Esophagus muscularis mucosa (tissue), 4 donors: ENCODE measurements around the gene CTU2.

ENCODE experiments used
- CTCF ChIP-seq, 3 experiments: fragments of 200-600 bp in 2 of 3; fragments of 450-650 bp in 1 of 3; sonication (generic) in 2 of 3; IDR thresholded peaks; one replicate each; pipeline ENCODE4 v1.5.1; 2017 to 2019; ENCODE audit warnings: antibody characterized with exemption in 3 of 3, mild to moderate bottlenecking in 2 of 3, moderate library complexity in 1 of 3
- EP300 ChIP-seq: sonication (generic); formaldehyde crosslinking; IDR thresholded peaks from one replicate; pipeline ENCODE4 v1.6.1; 2017; ENCODE audit warnings: antibody characterized with exemption
- POLR2A ChIP-seq: fragments of 450-650 bp; IDR thresholded peaks from one replicate; pipeline ENCODE4 v1.6.1; 2017; ENCODE audit warnings: antibody characterized with exemption, moderate library complexity, mild to moderate bottlenecking, low read depth

- TF ChIP-seq CTCF (IDR thresholded peaks at IDR 0.05) (no peak), EP300 (no peak), POLR2A (no peak)
Measured at GRCh38 chr16:88686062-88686438, 20.3 kb upstream of the CTU2 start.
